Endothelial cell of umbilical vein (primary cell): ENCODE data around the gene CAPG. TPM values are rescaled to one million over a fixed set of nuclear protein-coding genes. Genes with fewer than 3 reads are reported as not detected.

ENCODE experiments used
- BruUV-seq: library from RNA; stranded (reverse); fragments of 400-500 nt; replicated peaks from 2 replicates; lab custom pipeline; 2021; lab: Mats Ljungman, UMichigan
- CTCF ChIA-PET: fragments of 300-600, 350-600 bp; sonication (Branson Sonifier 250); formaldehyde crosslinking; loops from one replicate; lab custom pipeline; 2021; ENCODE audit warnings: antibody characterized with exemption, inconsistent platforms; lab: Charles Lee
- POLR2A ChIA-PET: fragments of 300-600, 350-600 bp; sonication (Branson Sonifier 250); formaldehyde crosslinking; loops from one replicate; lab custom pipeline; 2021; ENCODE audit warnings: antibody characterized with exemption, inconsistent platforms; lab: Charles Lee
- DNase-seq: peaks from one replicate; pipeline ENCODE4 v3.0.0-alpha.2; 2011; ENCODE audit warnings: low read depth, low spot score
- FAIRE-seq: peaks from 2 replicates; lab custom pipeline; 2011; peaks lifted over from hg19 to GRCh38; lab: Jason Lieb, UNC
- H2AFZ ChIP-seq: 2 replicates; pipeline ENCODE4 v1.6.0; 2012; ENCODE audit warnings: low read depth, low read length, control low read depth, inconsistent platforms
- H3K27ac ChIP-seq: 2 replicates; pipeline ENCODE4 v1.5.1; 2011; ENCODE audit warnings: low read depth, mild to moderate bottlenecking, control low read depth, low read length, moderate library complexity; ENCODE audit not compliant: insufficient read depth
- H3K27me3 ChIP-seq, 2 experiments: 2 replicates each; pipeline versions ENCODE4 v1.6.0 to v1.6.1; 2011; ENCODE audit warnings: low read length in 2 of 2, mixed read lengths in 1 of 2; ENCODE audit not compliant: control insufficient read depth in 2 of 2, insufficient read depth in 2 of 2
- H3K36me3 ChIP-seq, 2 experiments: 2 replicates in 1 of 2; 3 replicates in 1 of 2; pipeline ENCODE4 v1.5.1; 2011; ENCODE audit warnings: low read length in 2 of 2, mild to moderate bottlenecking in 1 of 2, moderate library complexity in 1 of 2; ENCODE audit not compliant: control insufficient read depth in 2 of 2, insufficient read depth in 2 of 2; ENCODE audit errors: extremely low read depth in 1 of 2
- H3K4me1 ChIP-seq: 3 replicates; pipeline ENCODE4 v1.5.1; 2011; ENCODE audit warnings: mild to moderate bottlenecking, low read length; ENCODE audit not compliant: control insufficient read depth, insufficient read depth; ENCODE audit errors: extremely low read depth
- H3K4me2 ChIP-seq: 2 replicates; pipeline ENCODE4 v1.6.1; 2011; ENCODE audit warnings: low read length, control low read depth, mixed read lengths; ENCODE audit not compliant: insufficient read depth
- H3K4me3 ChIP-seq, 3 experiments: fragments of 200-600 bp in 1 of 3; sonication (generic), shearing (Covaris generic) in 1 of 3; replicated peaks in 1 of 3; 2 replicates each; pipeline ENCODE4 v1.5.1; 2011 to 2016; ENCODE audit warnings: control low read depth in 3 of 3, low read length in 3 of 3, mild to moderate bottlenecking in 2 of 3, inconsistent platforms in 1 of 3, low read depth in 1 of 3, moderate library complexity in 1 of 3; ENCODE audit not compliant: insufficient read depth in 1 of 3
- H3K79me2 ChIP-seq: 2 replicates; pipeline ENCODE4 v1.6.0; 2012; ENCODE audit warnings: low read length, inconsistent platforms; ENCODE audit not compliant: control insufficient read depth, insufficient read depth
- H3K9ac ChIP-seq: replicated peaks from 2 replicates; pipeline ENCODE3; 2011; ENCODE audit warnings: low read length, control low read depth; ENCODE audit not compliant: insufficient read depth; ENCODE audit errors: extremely low read depth
- H3K9me1 ChIP-seq: replicated peaks from 3 replicates; pipeline ENCODE4 v1.6.0; 2011; ENCODE audit warnings: mild to moderate bottlenecking, low read length; ENCODE audit not compliant: control insufficient read depth, insufficient read depth; ENCODE audit errors: extremely low read depth
- H3K9me3 ChIP-seq: replicated peaks from 2 replicates; pipeline ENCODE4 v1.5.1; 2012; ENCODE audit warnings: low read length, inconsistent platforms; ENCODE audit not compliant: control insufficient read depth, insufficient read depth
- H4K20me1 ChIP-seq: replicated peaks from 2 replicates; pipeline ENCODE3; 2011; ENCODE audit warnings: mild to moderate bottlenecking, low read length; ENCODE audit not compliant: control insufficient read depth, insufficient read depth; ENCODE audit errors: extremely low read depth
- CTCF ChIP-seq, 2 donors: IDR thresholded peaks; 1 replicate in 1 of 2; 2 replicates in 1 of 2; pipeline ENCODE4 v1.5.1; 2011; ENCODE audit warnings: low read length in 2 of 2, mild to moderate bottlenecking in 2 of 2, moderate library complexity in 2 of 2, control low read depth in 1 of 2, inconsistent platforms in 1 of 2, low read depth in 1 of 2; ENCODE audit not compliant: insufficient read depth in 1 of 2; ENCODE audit errors: extremely low read depth in 1 of 2
- FOS ChIP-seq: IDR thresholded peaks from 2 replicates; pipeline ENCODE4 v1.6.1; 2011; ENCODE audit warnings: mild to moderate bottlenecking, low read length, moderate library complexity, borderline replicate concordance; ENCODE audit not compliant: insufficient read depth
- JUN ChIP-seq: IDR thresholded peaks from 2 replicates; pipeline ENCODE4 v1.6.1; 2011; ENCODE audit warnings: borderline replicate concordance, low read depth; ENCODE audit not compliant: insufficient read length, insufficient read depth
- MYC ChIP-seq: IDR thresholded peaks from one replicate; pipeline ENCODE4 v1.6.1; 2011; ENCODE audit warnings: mild to moderate bottlenecking, low read depth, low read length
- POLR2A ChIP-seq: IDR thresholded peaks from 2 replicates; pipeline ENCODE4 v1.6.1; 2012; ENCODE audit warnings: low read depth, mild to moderate bottlenecking, control low read depth, low read length
- POLR2AphosphoS5 ChIP-seq: IDR thresholded peaks from 2 replicates; pipeline ENCODE4 v1.6.1; 2012; ENCODE audit warnings: low read depth, mild to moderate bottlenecking, control low read depth, low read length, moderate library complexity; ENCODE audit not compliant: insufficient read depth
- dilution Hi-C: fragments of 300-500 bp; cut with MboI; formaldehyde crosslinking; loops from one replicate; pipeline ENCODE4 v1.15.0; 2019; ENCODE audit warnings: low sequenced_read_pairs; ENCODE audit not compliant: extremely low pct_ligation_motif_present
- intact Hi-C: fragments of 100-400 bp; cut with micrococcal nuclease; formaldehyde crosslinking; loops from one replicate; pipeline ENCODE4 v1.10.0; 2022
- polyA plus RNA-seq, 4 experiments: library from polyadenylated mRNA; depleted of rRNA in 3 of 4; stranded (reverse) in 3 of 4; unstranded in 1 of 4; fragments of >200 nt; gene quantifications; 2 replicates each; pipeline versions ENCODE4 v1.2.1 to v1.2.3, GENCODE V29; 2011 to 2012; ENCODE audit warnings: missing spikeins in 1 of 4
- total RNA-seq: library from RNA; stranded (reverse); gene quantifications from 2 replicates; pipeline ENCODE4 v1.2.3, GENCODE V29; 2021

Gene CAPG
- total and polyA plus RNA-seq, 2 donors (not counting 3 experiments of a cell fraction or from before 2014, with no cell fraction given): 107 to 115 TPM

- no peaks in the 10 kb centered on the region for H3K79me2 ChIP-seq
- H3K4me2 ChIP-seq: peak within 1 kb of the TSS; percentile 84
- H3K27me3 ChIP-seq: no peaks in the 10 kb centered on the region
- intact Hi-C loops (loop anchor here (1.0 kb wide), 1 partner anchor 64 kb away; the partner anchor contains the start of genes ELMOD3 and RETSAT), dilution Hi-C loops (no loop called here)
- CTCF ChIA-PET: interaction anchor here (1.0 to 7.7 kb wide), 5 partner anchors 121 to 219 kb away, joined by 4 to 236 read pairs (median 10); partner anchors contain the start of genes C2orf68 and MAT2A
- H3K4me3 ChIP-seq: peak within 1 kb of the TSS; percentile 54 to 63 (median 55)
- no peaks in the 10 kb centered on the region for H3K9me3 ChIP-seq
- BruUV-seq: TSS peak; percentile 20
- H3K27ac ChIP-seq: peak within 1 kb of the TSS; percentile 76
- peak within 1 kb of the TSS; percentile 88 for H2AFZ ChIP-seq
- DNase-seq (peak; percentile 86), FAIRE-seq (peak; percentile 91)
- peaks cover 14% of the 10 kb centered on the region for H3K4me1 ChIP-seq
- no peak for TF ChIP-seq FOS
- no peak for TF ChIP-seq MYC
- TF ChIP-seq CTCF (IDR thresholded peaks at IDR 0.05; ENCODE audit: extremely low read depth in 1 of 2, insufficient read depth in 1 of 2, low read depth in 1 of 2, low read length in 2 of 2): no peak
- TF ChIP-seq POLR2AphosphoS5: peak; percentile 71
- TF ChIP-seq JUN: no peak
- peak; percentile 62 for TF ChIP-seq POLR2A
- no peaks in the 10 kb centered on the region for H4K20me1 ChIP-seq
- POLR2A ChIA-PET: interaction anchor here (1.0 to 4.5 kb wide), 3 partner anchors 121 to 132 kb away, joined by 3 to 41 read pairs (median 13); partner anchors contain the start of gene MAT2A
- no peaks in the 10 kb centered on the region for H3K9me1 ChIP-seq
- peak within 1 kb of the TSS; percentile 85 for H3K9ac ChIP-seq
- H3K36me3 ChIP-seq: no peaks in the 10 kb centered on the region
These were observed 8.2 kb upstream of the CAPG start, which contains the start of gene SH2D6 for GRCh38 chr2:85418132-85419008. SH2D6 (plus strand) TSS chr2:85418714; CDS start chr2:85429466, 10,752 bp downstream.
